GM06990 (cell line): ENCODE data around the gene RBBP7.

Source experiments
- DNase-seq: peaks from one replicate; pipeline ENCODE4 v3.0.0-alpha.2; 2011; ENCODE audit not compliant: insufficient read length; ENCODE audit errors: extremely low read depth
- H3K27me3 ChIP-seq: replicated peaks from 2 replicates; pipeline ENCODE4 v1.6.0; 2011; ENCODE audit warnings: low read length; ENCODE audit not compliant: control insufficient read depth, insufficient read depth
- H3K36me3 ChIP-seq: 2 replicates; pipeline ENCODE4 v1.5.1; 2011; ENCODE audit warnings: low read length; ENCODE audit not compliant: control insufficient read depth, insufficient read depth
- H3K4me3 ChIP-seq: replicated peaks from 2 replicates; pipeline ENCODE4 v1.5.1; 2011; ENCODE audit warnings: low read depth, mild to moderate bottlenecking, control low read depth, low read length
- TF ChIP-seq, protein P1 (sequence below): IDR thresholded peaks from 2 replicates; pipeline ENCODE4 v1.5.1; 2011; ENCODE audit warnings: low read length, control low read depth, mild to moderate bottlenecking, inconsistent platforms; ENCODE audit not compliant: insufficient read depth, poor library complexity, severe bottlenecking

The RBBP7 gene

DNA sequence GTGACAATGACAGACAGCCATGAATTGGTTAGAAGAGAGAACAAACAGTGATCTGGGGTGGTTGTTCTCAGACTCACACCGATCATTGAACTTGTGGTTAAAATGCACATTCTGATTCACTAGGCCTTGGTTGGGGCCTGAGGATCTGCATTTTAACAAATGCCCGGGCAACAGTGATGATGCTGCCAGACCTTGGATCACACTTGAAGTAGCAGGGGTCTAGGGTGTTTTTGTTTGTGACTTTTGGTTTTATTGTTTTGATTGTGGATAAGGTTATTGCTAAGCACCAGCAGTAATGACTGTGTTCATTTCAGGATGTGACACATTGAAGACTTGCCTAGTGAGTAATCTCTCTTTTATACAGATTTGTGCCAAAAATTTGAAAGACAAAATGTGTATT is 47.4 kb downstream of the RBBP7 start:
- H3K36me3 ChIP-seq = peaks cover 4% of the 10 kb centered on the region
- H3K4me3 ChIP-seq = no peak overlapping the region
- DNase-seq = no peak
- H3K27me3 ChIP-seq = no peaks in the 10 kb centered on the region
- TF ChIP-seq, protein P1, sequence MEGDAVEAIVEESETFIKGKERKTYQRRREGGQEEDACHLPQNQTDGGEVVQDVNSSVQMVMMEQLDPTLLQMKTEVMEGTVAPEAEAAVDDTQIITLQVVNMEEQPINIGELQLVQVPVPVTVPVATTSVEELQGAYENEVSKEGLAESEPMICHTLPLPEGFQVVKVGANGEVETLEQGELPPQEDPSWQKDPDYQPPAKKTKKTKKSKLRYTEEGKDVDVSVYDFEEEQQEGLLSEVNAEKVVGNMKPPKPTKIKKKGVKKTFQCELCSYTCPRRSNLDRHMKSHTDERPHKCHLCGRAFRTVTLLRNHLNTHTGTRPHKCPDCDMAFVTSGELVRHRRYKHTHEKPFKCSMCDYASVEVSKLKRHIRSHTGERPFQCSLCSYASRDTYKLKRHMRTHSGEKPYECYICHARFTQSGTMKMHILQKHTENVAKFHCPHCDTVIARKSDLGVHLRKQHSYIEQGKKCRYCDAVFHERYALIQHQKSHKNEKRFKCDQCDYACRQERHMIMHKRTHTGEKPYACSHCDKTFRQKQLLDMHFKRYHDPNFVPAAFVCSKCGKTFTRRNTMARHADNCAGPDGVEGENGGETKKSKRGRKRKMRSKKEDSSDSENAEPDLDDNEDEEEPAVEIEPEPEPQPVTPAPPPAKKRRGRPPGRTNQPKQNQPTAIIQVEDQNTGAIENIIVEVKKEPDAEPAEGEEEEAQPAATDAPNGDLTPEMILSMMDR = no peak

DNA sequence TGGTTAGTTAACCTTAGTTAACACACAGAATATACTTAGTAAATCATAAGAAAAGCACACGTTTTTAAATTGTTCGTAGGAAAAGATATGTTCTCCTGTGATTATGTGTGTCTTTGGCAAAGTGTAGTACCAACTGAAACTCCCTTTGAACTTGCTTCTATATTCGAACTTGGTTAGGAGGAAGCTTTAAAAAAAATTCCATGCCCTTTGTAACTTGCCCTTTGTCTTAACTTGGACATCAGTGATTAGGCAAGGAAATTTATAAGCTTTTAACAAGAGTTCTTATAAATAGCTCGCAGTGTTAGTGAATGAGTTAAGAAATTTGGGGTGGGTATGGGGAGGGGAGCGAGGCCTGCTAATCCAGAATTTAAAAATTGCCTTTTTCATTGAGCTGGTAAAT is 50.5 kb downstream of the RBBP7 start:
- Histone ChIP-seq H3K36me3 (peaks cover 4% of the 10 kb centered on the region), H3K4me3 (no peak overlapping the region), H3K27me3 (no peaks in the 10 kb centered on the region)
- TF ChIP-seq, protein P1 = no peak
- DNase-seq = no peak

DNA sequence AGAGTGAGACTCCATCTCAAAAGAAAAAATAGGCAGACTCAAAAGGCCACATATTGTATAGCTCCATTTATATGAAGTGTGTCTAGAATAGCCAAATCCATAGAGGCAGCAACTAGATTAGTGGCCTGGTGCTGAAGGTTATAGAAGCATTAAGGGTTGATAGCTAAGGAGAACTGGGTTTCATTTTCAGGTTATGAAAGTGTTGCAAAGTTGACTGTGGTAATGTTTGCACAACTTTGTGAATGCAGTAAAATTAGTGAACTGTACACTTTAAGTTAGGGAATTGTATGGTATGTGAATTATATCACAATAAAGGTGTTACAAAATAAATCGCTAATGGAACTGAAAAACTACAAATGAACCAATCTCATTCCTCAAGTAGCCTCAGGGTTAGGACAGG is 55.6 kb downstream of the RBBP7 start:
- H3K4me3 ChIP-seq = no peak overlapping the region
- DNase-seq = no peak
- no peaks in the 10 kb centered on the region; the same call in 1 of the 2 replicates for H3K36me3 ChIP-seq
- TF ChIP-seq, protein P1 = no peak
- H3K27me3 ChIP-seq = no peaks in the 10 kb centered on the region

DNA sequence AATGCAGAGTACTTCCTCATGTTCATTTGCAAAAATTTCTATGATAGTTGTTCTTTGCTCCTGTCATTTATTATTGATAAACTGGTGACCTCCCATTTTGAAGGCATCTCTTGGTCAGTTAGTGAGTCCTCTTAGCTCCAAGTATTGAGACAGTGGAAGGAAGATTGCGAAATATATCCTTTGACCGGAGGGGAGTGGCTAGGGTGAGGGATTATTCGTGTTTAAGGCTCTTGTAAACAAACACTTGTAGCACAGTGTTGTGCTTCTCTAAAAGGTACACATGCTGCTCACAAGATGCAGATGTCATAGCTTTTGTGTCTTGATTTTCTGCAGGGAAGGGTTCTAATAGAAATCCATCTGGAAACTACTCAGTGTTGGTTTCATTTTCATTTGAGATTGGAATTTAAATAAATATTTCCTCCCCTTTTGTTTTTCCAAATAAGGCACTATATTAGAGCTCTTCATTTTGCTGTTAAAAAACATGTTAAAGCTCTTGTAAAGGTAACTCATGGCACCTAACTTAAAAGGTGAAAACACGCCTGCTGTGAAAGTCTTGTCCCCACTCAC is 62.1 kb downstream of the RBBP7 start:
- H3K36me3 ChIP-seq = no peaks in the 10 kb centered on the region; the same call in 1 of the 2 replicates
- no peaks in the 10 kb centered on the region for H3K27me3 ChIP-seq
- H3K4me3 ChIP-seq = no peak overlapping the region
- TF ChIP-seq, protein P1 = no peak
- DNase-seq = no peak

DNA sequence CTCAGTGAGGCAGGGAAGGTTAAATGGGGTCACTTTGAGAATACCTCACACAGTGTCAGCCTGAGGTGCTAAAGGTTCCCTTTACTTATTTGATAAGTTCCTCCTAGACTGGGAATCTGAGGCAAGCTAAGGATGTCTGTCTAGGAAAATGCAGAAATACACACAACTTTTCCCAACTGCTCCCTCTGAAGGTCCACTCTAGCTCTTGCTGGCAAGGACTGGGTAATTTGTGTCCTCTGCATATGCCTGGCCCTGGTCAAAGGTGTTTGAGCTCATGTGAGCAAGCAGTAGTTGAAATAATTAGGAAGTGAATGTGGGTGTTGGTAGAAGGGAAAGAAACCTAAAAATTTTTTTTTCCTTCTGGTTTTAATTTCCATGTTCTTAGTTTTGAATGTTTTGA is 62.6 kb downstream of the RBBP7 start:
- DNase-seq = no peak
- H3K36me3 ChIP-seq = no peaks in the 10 kb centered on the region; the same call in 1 of the 2 replicates
- H3K4me3 ChIP-seq = no peak overlapping the region

More for the DNA sequence above, 62.6 kb downstream of the RBBP7 start:
- H3K27me3 ChIP-seq = no peaks in the 10 kb centered on the region
- TF ChIP-seq, protein P1 = no peak
